SK-N-SH (cell line): ENCODE results near the gene EBF3. TPM values are rescaled to one million over a fixed set of nuclear protein-coding genes. Genes with fewer than 3 reads are reported as not detected.

Source experiments
- CTCF ChIA-PET: fragments of 300-600, 350-600 bp; formaldehyde crosslinking; extraction: SDS; loops from one replicate; lab custom pipeline; 2021; lab: Yijun Ruan, JAX
- POLR2A ChIA-PET: fragments of 350-600 bp; sonication (Branson Sonifier 250); formaldehyde crosslinking; extraction: SDS; loops from one replicate; lab custom pipeline; 2020; ENCODE audit warnings: antibody characterized with exemption, inconsistent platforms; lab: Yijun Ruan, JAX
- DNase-seq: peaks from one replicate; pipeline ENCODE4 v3.0.0; 2012
- H2AFZ ChIP-seq: fragments of 200-600 bp; sonication (generic); 2 replicates; pipeline ENCODE4 v1.8.1; 2016; ENCODE audit warnings: antibody characterized with exemption, mild to moderate bottlenecking, low read depth
- H3F3A ChIP-seq: fragments of 200-600 bp; sonication (generic); replicated peaks from 2 replicates; pipeline ENCODE3; 2016; ENCODE audit warnings: antibody characterized with exemption, mild to moderate bottlenecking; ENCODE audit not compliant: insufficient read depth
- H3K27ac ChIP-seq, 2 experiments: fragments of 200-500 bp in 1 of 2; fragments of 200-600 bp in 1 of 2; sonication (Bioruptor generic) in 1 of 2; sonication (generic), shearing (Covaris generic) in 1 of 2; 2 replicates each; pipeline versions ENCODE4 v1.5.1 to v1.6.1; 2014 to 2016; ENCODE audit warnings: low read depth in 2 of 2, inconsistent platforms in 1 of 2, low read length in 1 of 2, mild to moderate bottlenecking in 1 of 2, mixed read lengths in 1 of 2
- H3K27me3 ChIP-seq: fragments of 200-600 bp; sonication (generic), shearing (Covaris generic); 2 replicates; pipeline ENCODE4 v1.6.1; 2016; ENCODE audit warnings: mixed run types; ENCODE audit not compliant: insufficient read depth
- H3K36me3 ChIP-seq, 2 experiments: fragments of 200-500 bp in 1 of 2; fragments of 200-600 bp in 1 of 2; sonication (Bioruptor generic) in 1 of 2; sonication (generic) in 1 of 2; replicated peaks in 1 of 2; 2 replicates each; pipeline versions ENCODE3 to v1.5.1; 2014 to 2016; ENCODE audit warnings: low read length in 1 of 2, mild to moderate bottlenecking in 1 of 2; ENCODE audit not compliant: insufficient read depth in 2 of 2, control insufficient read depth in 1 of 2
- H3K4me1 ChIP-seq, 2 experiments: fragments of 200-500 bp in 1 of 2; fragments of 200-600 bp in 1 of 2; sonication (Bioruptor generic) in 1 of 2; sonication (generic), shearing (Covaris generic) in 1 of 2; 2 replicates each; pipeline versions ENCODE4 v1.5.1 to v1.6.1; 2014 to 2016; ENCODE audit warnings: low read depth in 1 of 2, low read length in 1 of 2, mixed run types in 1 of 2; ENCODE audit not compliant: insufficient read depth in 2 of 2, control insufficient read depth in 1 of 2
- H3K4me2 ChIP-seq: fragments of 200-600 bp; sonication (generic), shearing (Covaris generic); 2 replicates; pipeline ENCODE4 v1.6.1; 2017; ENCODE audit warnings: mixed run types
- H3K4me3 ChIP-seq, 2 experiments: fragments of 200-500 bp in 1 of 2; fragments of 200-600 bp in 1 of 2; sonication (Bioruptor generic) in 1 of 2; sonication (generic), shearing (Covaris generic) in 1 of 2; 2 replicates each; pipeline versions ENCODE4 v1.5.1 to v1.8.1; 2014 to 2016; ENCODE audit warnings: low read depth in 2 of 2, inconsistent platforms in 1 of 2, low read length in 1 of 2, mild to moderate bottlenecking in 1 of 2, mixed read lengths in 1 of 2, moderate library complexity in 1 of 2
- H3K79me2 ChIP-seq: fragments of 200-600 bp; sonication (generic); 2 replicates; pipeline ENCODE4 v1.8.1; 2017; ENCODE audit warnings: mild to moderate bottlenecking; ENCODE audit not compliant: insufficient read depth
- H3K9ac ChIP-seq: fragments of 200-600 bp; sonication (generic); 2 replicates; pipeline ENCODE4 v1.6.1; 2017; ENCODE audit warnings: mixed run types
- H3K9me2 ChIP-seq: fragments of 200-600 bp; sonication (generic); 2 replicates; pipeline ENCODE4 v1.6.1; 2017; ENCODE audit warnings: mixed run types
- H3K9me3 ChIP-seq: fragments of 200-600 bp; sonication (generic); 2 replicates; pipeline ENCODE4 v1.6.1; 2017; ENCODE audit warnings: mixed run types, mild to moderate bottlenecking, moderate library complexity
- H4K20me1 ChIP-seq: fragments of 200-600 bp; sonication (generic); 2 replicates; pipeline ENCODE4 v1.6.1; 2017; ENCODE audit warnings: mild to moderate bottlenecking, mixed run types; ENCODE audit not compliant: insufficient read depth
- CTCF ChIP-seq: fragments of 200-600 bp; sonication (generic); IDR thresholded peaks from 2 replicates; pipeline ENCODE4 v1.6.1; 2017; ENCODE audit warnings: antibody characterized with exemption, mild to moderate bottlenecking, moderate library complexity
- ELF1 ChIP-seq: IDR thresholded peaks from 2 replicates; pipeline ENCODE4 v1.4.0; 2012
- EP300 ChIP-seq, 2 experiments: IDR thresholded peaks; 2 replicates each; pipeline versions ENCODE4 v1.4.0 to v1.6.1; 2012; ENCODE audit warnings: borderline replicate concordance in 1 of 2, low read depth in 1 of 2, low read length in 1 of 2
- FOXJ3 ChIP-seq: sonication (generic); formaldehyde crosslinking; IDR thresholded peaks from 2 replicates; pipeline ENCODE4 v1.5.1; 2020; ENCODE audit warnings: mild to moderate bottlenecking, missing genetic modification reagents
- IRF3 ChIP-seq: fragments of 150-350 bp; IDR thresholded peaks from 2 replicates; pipeline ENCODE4 v1.6.1; 2016; ENCODE audit warnings: mild to moderate bottlenecking, low read depth, low read length
- JUND ChIP-seq: IDR thresholded peaks from 2 replicates; pipeline ENCODE4 v1.4.0; 2012
- PBX3 ChIP-seq: IDR thresholded peaks from 2 replicates; pipeline ENCODE4; 2012
- RAD21 ChIP-seq: IDR thresholded peaks from 2 replicates; pipeline ENCODE4 v1.6.1; 2012; ENCODE audit warnings: mild to moderate bottlenecking, low read length
- SIN3A ChIP-seq: IDR thresholded peaks from 2 replicates; pipeline ENCODE4 v1.6.1; 2012; ENCODE audit warnings: low read depth, mild to moderate bottlenecking, low read length, moderate library complexity, borderline replicate concordance
- TAF1 ChIP-seq: IDR thresholded peaks from 2 replicates; pipeline ENCODE4 v1.6.1; 2012; ENCODE audit warnings: low read depth, mild to moderate bottlenecking, low read length, moderate library complexity, borderline replicate concordance
- TEAD4 ChIP-seq: IDR thresholded peaks from 2 replicates; pipeline ENCODE4 v1.4.0; 2012; ENCODE audit warnings: mild to moderate bottlenecking, borderline replicate concordance; ENCODE audit not compliant: insufficient read depth
- USF1 ChIP-seq: IDR thresholded peaks from 2 replicates; pipeline ENCODE4 v1.4.0; 2012; ENCODE audit warnings: low read depth, borderline replicate concordance
- USF2 ChIP-seq: fragments of 150-350 bp; IDR thresholded peaks from 2 replicates; pipeline ENCODE4 v1.6.1; 2017; ENCODE audit warnings: antibody characterized with exemption, low read length, low read depth, borderline replicate concordance
- ZBTB33 ChIP-seq: IDR thresholded peaks from 2 replicates; pipeline ENCODE4 v1.4.0; 2012; ENCODE audit warnings: low read depth, borderline replicate concordance
- WGBS: methylation state at CpG from one replicate; pipeline ENCODE4 v1.1.6; 2017; ENCODE audit warnings: low lambda C conversion rate; 5-methylcytosine and 5-hydroxymethylcytosine counted together
- polyA plus RNA-seq, 3 experiments: library from polyadenylated mRNA; depleted of rRNA; stranded (reverse); fragments of >200 nt; gene quantifications; 2 replicates each; pipeline ENCODE4 v1.2.3, GENCODE V29; 2012

The EBF3 gene
- polyA plus RNA-seq, 1 of the 3 experiments (the other 2 are of a cell fraction) = not detected

- no peak for TF ChIP-seq IRF3
- TF ChIP-seq, all 33 proteins: peak for 0
Observed at GRCh38 chr10:129799942-129800341, 164.1 kb downstream of the EBF3 start (continued).

GRCh38 chr10:129796710-129797420 is 167.2 kb downstream of the EBF3 start:
- Histone ChIP-seq H3K9ac (no peak overlapping the region), H3K36me3 (no peaks in the 10 kb centered on the region), H3K27me3 (no peaks in the 10 kb centered on the region), H3F3A (no peaks in the 10 kb centered on the region), H3K27ac (no peak overlapping the region), H3K4me3 (no peak overlapping the region), H3K9me3 (no peaks in the 10 kb centered on the region), H3K4me2 (no peak overlapping the region), H3K9me2 (no peaks in the 10 kb centered on the region), H3K4me1 (peaks cover 0 to 6% of the 10 kb centered on the region in 2 experiments; a peak in 1 of 4 replicates), H4K20me1 (no peaks in the 10 kb centered on the region), H3K79me2 (no peaks in the 10 kb centered on the region), H2AFZ (no peak overlapping the region)
- WGBS = 39% methylated on average over 8 of the region's 14 CpGs
- ChIA-PET CTCF (interaction anchor here (1.2 kb wide), 1 partner anchor 11 kb away, joined by 3 read pairs; no protein-coding TSS in a partner anchor), POLR2A (no interaction called here)
- peak; percentile 55 for DNase-seq
- TF ChIP-seq TAF1 (no peak), PBX3 (no peak), FOXJ3 (CRISPR knock-in tag) (no peak), CTCF (no peak), USF2 (no peak), USF1 (no peak), ZBTB33 (no peak), SIN3A (no peak), ELF1 (no peak), EP300 (IDR thresholded peaks at IDR 0.05; ENCODE audit: borderline replicate concordance in 1 of 2, low read depth in 1 of 2, low read length in 1 of 2) (no peak), TEAD4 (no peak), JUND (no peak), RAD21 (no peak)
